ENCODE measurements around the gene CRADD. TPM values are rescaled to one million over a fixed set of nuclear protein-coding genes. Genes with fewer than 3 reads are reported as not detected.
A peak's percentile ranks its signal among the peaks of the same experiment; 100 is the strongest.

The CRADD gene
- total and polyA plus RNA-seq, 2 donors, result 13.9 to 17.1 TPM

DNA sequence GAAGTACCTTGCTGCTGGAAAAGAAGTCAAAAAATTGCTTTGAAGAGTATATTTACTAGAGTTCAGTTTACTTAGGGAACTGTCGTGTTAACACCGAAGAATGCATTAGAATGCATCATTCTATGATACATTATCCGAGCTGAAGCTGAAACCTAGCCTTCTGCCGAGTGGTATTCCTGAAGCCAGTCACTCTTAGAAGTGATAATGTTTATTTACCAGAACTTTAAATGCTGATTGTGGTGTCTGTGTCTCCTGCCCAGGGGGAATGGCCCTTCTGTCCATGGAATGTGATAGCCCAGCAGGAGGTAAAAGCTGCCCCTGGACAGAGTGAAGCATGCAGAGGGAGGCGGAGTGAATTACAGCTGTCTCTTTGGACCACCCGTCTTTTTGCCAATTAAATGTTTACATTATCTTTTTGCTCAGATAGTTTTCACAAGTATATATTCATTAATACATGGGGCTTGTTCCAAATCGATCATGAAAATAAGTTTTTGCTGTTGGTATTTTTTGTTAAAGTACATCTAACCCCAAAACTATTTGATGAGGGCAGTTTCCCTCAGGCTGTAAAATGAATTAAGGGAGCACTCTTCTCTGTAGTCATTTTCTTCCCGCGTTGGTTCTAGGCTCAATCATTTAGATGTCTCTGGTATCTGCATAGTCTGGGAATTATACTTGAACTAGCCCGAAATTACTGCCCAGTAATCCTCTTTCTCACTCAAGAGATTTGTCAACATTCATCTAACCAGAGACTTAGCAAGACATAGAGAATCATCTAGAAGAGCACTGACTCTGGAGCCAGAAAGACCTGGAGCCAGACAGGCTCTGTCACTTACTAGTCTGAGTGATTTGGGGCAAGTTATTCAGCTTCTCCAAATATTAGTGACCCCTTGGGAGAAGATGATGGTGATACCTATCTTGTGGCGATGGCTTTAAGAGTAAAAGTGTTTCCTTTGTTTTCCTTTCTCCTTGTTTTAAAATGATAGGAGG, 147.6 kb downstream of the CRADD start:
- H3K36me3 ChIP-seq (ENCODE audit: control insufficient read depth in 2 of 2, insufficient read depth in 2 of 2, low read length in 1 of 2), result no peaks in the 10 kb centered on the region
- no peaks in the 10 kb centered on the region for H3K27me3 ChIP-seq (ENCODE audit: control insufficient read depth in 2 of 2, insufficient read depth in 1 of 2, low read length in 1 of 2)
- no peaks in the 10 kb centered on the region for H3K9me3 ChIP-seq (ENCODE audit: control insufficient read depth in 2 of 2, insufficient read depth in 1 of 2, low read length in 1 of 2)
- 95% methylated on average over 11 of the region's 11 CpGs for WGBS
- DNase-seq (ENCODE audit: low read depth in 6 of 9, low spot score in 9 of 9), result no peak
- H3K4me1 ChIP-seq (ENCODE audit: control insufficient read depth in 2 of 2, insufficient read depth in 2 of 2, low read length in 2 of 2), result peaks cover 0 to 5% of the 10 kb centered on the region in 2 donors
- H3K4me3 ChIP-seq (ENCODE audit: low read length in 2 of 2), result no peak overlapping the region
- peak overlapping the region in 1 of 2 donors; percentile 13 for H3K27ac ChIP-seq (ENCODE audit: low read depth in 1 of 2, low read length in 1 of 2)

DNA sequence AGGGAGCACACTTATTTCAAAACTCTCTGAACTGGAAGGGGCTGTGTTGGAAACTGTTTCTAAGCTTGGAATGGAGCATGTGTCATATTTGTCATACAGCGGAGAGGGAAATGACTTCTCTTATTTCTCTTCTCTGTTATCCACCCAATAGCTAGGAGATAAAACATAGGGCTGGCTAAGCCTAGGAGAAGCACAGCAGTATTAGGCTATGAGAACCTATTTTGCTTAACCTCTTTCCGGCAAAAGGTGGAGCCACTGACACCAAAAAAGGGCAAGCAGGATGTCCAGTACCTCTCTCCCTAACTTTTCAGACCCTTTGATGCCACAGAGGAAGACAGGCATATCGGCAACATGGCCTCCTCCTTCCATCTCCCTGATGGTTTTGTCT, 148.3 kb downstream of the CRADD start:
- Histone ChIP-seq H3K27ac (ENCODE audit: low read depth in 1 of 2, low read length in 1 of 2) (peak overlapping the region in 1 of 2 donors; percentile 9), H3K27me3 (ENCODE audit: control insufficient read depth in 2 of 2, insufficient read depth in 1 of 2, low read length in 1 of 2) (no peaks in the 10 kb centered on the region), H3K9me3 (ENCODE audit: control insufficient read depth in 2 of 2, insufficient read depth in 1 of 2, low read length in 1 of 2) (no peaks in the 10 kb centered on the region), H3K4me1 (ENCODE audit: control insufficient read depth in 2 of 2, insufficient read depth in 2 of 2, low read length in 2 of 2) (peaks cover 0 to 5% of the 10 kb centered on the region in 2 donors), H3K36me3 (ENCODE audit: control insufficient read depth in 2 of 2, insufficient read depth in 2 of 2, low read length in 1 of 2) (no peaks in the 10 kb centered on the region), H3K4me3 (ENCODE audit: low read length in 2 of 2) (no peak overlapping the region)
- 97% methylated on average over 3 of the region's 3 CpGs for WGBS
- DNase-seq (ENCODE audit: low read depth in 6 of 9, low spot score in 9 of 9), result no peak

DNA sequence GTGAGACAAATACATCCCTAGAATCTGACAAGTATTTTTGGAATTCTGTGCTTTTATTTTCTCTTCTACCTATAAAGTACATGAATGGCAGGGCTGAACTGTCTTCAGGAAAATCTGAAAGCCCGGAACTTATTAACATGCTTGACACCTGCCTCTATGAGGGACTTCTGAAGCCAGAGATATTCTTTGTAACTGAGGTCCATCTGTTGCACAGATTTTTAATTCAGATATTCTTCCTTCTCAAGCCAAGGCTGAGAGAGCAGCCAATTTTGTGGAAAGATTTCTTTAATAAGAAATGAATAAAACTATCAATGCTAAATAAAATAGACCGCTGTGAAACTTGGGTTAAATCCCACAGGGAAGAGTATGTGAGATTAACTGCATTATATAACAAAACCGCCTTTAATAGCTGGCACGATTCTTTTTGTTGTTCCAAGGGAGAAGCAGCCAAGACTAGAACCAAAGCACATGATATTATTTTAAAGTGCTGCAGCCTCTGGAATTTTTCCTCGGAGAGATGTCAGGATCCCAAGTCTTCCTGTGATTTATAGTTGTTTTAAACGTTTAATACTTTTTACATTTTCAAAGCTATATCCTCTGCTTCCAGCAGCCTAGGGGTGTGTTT, 148.9 kb downstream of the CRADD start:
- 94% methylated on average over 6 of the region's 6 CpGs for WGBS
- H3K27me3 ChIP-seq (ENCODE audit: control insufficient read depth in 2 of 2, insufficient read depth in 1 of 2, low read length in 1 of 2), result no peaks in the 10 kb centered on the region
- H3K4me3 ChIP-seq (ENCODE audit: low read length in 2 of 2), result no peak overlapping the region
- H3K4me1 ChIP-seq (ENCODE audit: control insufficient read depth in 2 of 2, insufficient read depth in 2 of 2, low read length in 2 of 2), result peaks cover 0 to 5% of the 10 kb centered on the region in 2 donors
- no peaks in the 10 kb centered on the region for H3K36me3 ChIP-seq (ENCODE audit: control insufficient read depth in 2 of 2, insufficient read depth in 2 of 2, low read length in 1 of 2)
- H3K9me3 ChIP-seq (ENCODE audit: control insufficient read depth in 2 of 2, insufficient read depth in 1 of 2, low read length in 1 of 2), result no peaks in the 10 kb centered on the region
- no peak for DNase-seq (ENCODE audit: low read depth in 6 of 9, low spot score in 9 of 9)
- peak overlapping the region in 1 of 2 donors; percentile 9 for H3K27ac ChIP-seq (ENCODE audit: low read depth in 1 of 2, low read length in 1 of 2)

DNA sequence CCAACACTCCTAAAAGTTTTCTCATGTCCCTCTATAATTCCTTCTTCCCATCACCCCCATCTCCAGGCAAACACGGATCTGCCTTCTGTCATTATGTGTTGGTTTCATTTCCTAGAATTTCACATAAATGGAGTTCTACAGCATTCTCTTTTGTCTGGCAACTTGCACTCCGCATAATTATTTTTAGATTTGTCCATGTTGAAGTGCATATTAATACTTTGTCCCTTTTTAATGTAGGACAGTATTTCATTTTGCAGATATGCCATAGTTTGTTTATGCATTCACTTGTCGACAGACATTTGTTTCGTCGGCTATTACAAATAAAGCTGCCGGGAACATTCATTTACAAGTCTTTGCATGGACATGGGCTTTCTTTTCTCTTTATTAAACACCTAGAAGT, 150.0 kb downstream of the CRADD start:
- Histone ChIP-seq H3K4me1 (ENCODE audit: control insufficient read depth in 2 of 2, insufficient read depth in 2 of 2, low read length in 2 of 2) (peaks cover 0 to 5% of the 10 kb centered on the region in 2 donors), H3K4me3 (ENCODE audit: low read length in 2 of 2) (no peak overlapping the region), H3K27me3 (ENCODE audit: control insufficient read depth in 2 of 2, insufficient read depth in 1 of 2, low read length in 1 of 2) (no peaks in the 10 kb centered on the region), H3K36me3 (ENCODE audit: control insufficient read depth in 2 of 2, insufficient read depth in 2 of 2, low read length in 1 of 2) (no peaks in the 10 kb centered on the region), H3K27ac (ENCODE audit: low read depth in 1 of 2, low read length in 1 of 2) (no peak overlapping the region), H3K9me3 (ENCODE audit: control insufficient read depth in 2 of 2, insufficient read depth in 1 of 2, low read length in 1 of 2) (no peaks in the 10 kb centered on the region)
- DNase-seq (ENCODE audit: low read depth in 6 of 9, low spot score in 9 of 9), result no peak
- WGBS, result 81% methylated on average over 6 of the region's 6 CpGs

DNA sequence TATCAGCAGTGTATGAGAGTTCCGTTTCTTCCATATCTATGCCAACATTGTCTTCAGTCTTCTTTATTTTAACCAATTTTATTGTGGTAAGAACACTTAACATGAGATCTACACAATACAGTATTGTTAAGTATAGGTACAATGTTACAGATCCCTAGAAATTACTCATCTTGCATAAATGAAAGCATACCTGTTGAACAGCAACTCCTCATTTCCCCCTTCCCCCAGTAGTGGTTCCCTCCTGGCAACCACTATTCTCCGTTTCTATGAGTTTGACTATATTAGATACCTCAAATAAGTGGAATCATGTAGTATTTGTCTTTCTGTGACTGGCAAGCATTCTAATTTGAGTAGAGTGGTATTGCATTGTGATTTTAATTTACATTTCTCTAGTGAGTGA, 150.5 kb downstream of the CRADD start:
- WGBS, result 97% methylated on average over 2 of the region's 2 CpGs

DNA sequence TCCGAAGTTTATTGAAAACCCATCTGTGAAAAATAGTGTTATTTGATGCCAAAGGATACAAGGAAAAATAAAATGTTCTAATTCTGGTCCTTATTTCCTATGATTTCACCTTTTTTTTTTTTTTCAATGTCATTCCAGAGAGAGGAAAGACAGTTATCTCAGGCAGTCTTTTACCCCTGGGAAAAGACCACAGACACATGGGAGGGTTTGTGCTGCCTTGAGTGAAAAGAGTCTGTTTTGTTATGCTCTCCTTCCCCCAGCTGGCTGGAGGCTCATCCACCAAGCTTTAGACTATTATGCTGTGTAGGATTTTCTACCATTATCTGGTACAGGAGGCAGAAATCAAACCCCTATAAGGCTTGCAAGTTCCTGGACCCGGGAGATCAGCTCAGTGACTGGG, 151.8 kb downstream of the CRADD start:
- no peak for DNase-seq (ENCODE audit: low read depth in 6 of 9, low spot score in 9 of 9)
- Histone ChIP-seq H3K27ac (ENCODE audit: low read depth in 1 of 2, low read length in 1 of 2) (no peak overlapping the region), H3K4me3 (ENCODE audit: low read length in 2 of 2) (no peak overlapping the region), H3K27me3 (ENCODE audit: control insufficient read depth in 2 of 2, insufficient read depth in 1 of 2, low read length in 1 of 2) (no peaks in the 10 kb centered on the region), H3K9me3 (ENCODE audit: control insufficient read depth in 2 of 2, insufficient read depth in 1 of 2, low read length in 1 of 2) (no peaks in the 10 kb centered on the region), H3K36me3 (ENCODE audit: control insufficient read depth in 2 of 2, insufficient read depth in 2 of 2, low read length in 1 of 2) (no peaks in the 10 kb centered on the region), H3K4me1 (ENCODE audit: control insufficient read depth in 2 of 2, insufficient read depth in 2 of 2, low read length in 2 of 2) (peaks cover 0 to 1% of the 10 kb centered on the region in 2 donors)
- WGBS, result 97% methylated on average over 2 of the region's 2 CpGs

More for the DNA sequence above, 150.5 kb downstream of the CRADD start:
- DNase-seq (ENCODE audit: low read depth in 6 of 9, low spot score in 9 of 9), result no peak
- H3K4me3 ChIP-seq (ENCODE audit: low read length in 2 of 2), result no peak overlapping the region
- no peaks in the 10 kb centered on the region for H3K36me3 ChIP-seq (ENCODE audit: control insufficient read depth in 2 of 2, insufficient read depth in 2 of 2, low read length in 1 of 2)
- no peaks in the 10 kb centered on the region for H3K9me3 ChIP-seq (ENCODE audit: control insufficient read depth in 2 of 2, insufficient read depth in 1 of 2, low read length in 1 of 2)
- no peaks in the 10 kb centered on the region for H3K27me3 ChIP-seq (ENCODE audit: control insufficient read depth in 2 of 2, insufficient read depth in 1 of 2, low read length in 1 of 2)
- no peak overlapping the region for H3K27ac ChIP-seq (ENCODE audit: low read depth in 1 of 2, low read length in 1 of 2)
- H3K4me1 ChIP-seq (ENCODE audit: control insufficient read depth in 2 of 2, insufficient read depth in 2 of 2, low read length in 2 of 2), result peaks cover 0 to 5% of the 10 kb centered on the region in 2 donors

DNA sequence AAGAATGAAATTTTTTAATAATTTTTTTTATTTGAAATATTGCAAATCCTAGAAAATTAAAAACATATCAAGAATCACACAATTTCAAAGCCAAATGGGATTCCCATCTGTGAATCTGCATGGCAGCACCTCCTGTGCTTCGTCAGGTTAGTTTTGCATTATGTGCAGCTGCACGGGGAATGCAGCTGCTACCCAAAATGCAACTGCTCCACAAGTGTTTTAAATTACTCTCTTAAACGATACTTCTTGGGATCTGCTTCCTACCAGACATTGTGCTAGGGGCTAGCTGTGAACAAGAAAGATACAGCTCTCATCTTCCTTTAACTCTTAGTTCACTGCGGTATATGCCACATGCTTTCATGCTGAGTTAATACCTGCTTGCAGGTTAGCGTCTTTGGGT, 154.2 kb downstream of the CRADD start:
- DNase-seq (ENCODE audit: low read depth in 6 of 9, low spot score in 9 of 9), result no peak
- no peak overlapping the region for H3K4me3 ChIP-seq (ENCODE audit: low read length in 2 of 2)
- no peaks in the 10 kb centered on the region for H3K4me1 ChIP-seq (ENCODE audit: control insufficient read depth in 2 of 2, insufficient read depth in 2 of 2, low read length in 2 of 2)
- no peaks in the 10 kb centered on the region for H3K9me3 ChIP-seq (ENCODE audit: control insufficient read depth in 2 of 2, insufficient read depth in 1 of 2, low read length in 1 of 2)
- no peak overlapping the region for H3K27ac ChIP-seq (ENCODE audit: low read depth in 1 of 2, low read length in 1 of 2)
- no peaks in the 10 kb centered on the region for H3K27me3 ChIP-seq (ENCODE audit: control insufficient read depth in 2 of 2, insufficient read depth in 1 of 2, low read length in 1 of 2)
- no peaks in the 10 kb centered on the region for H3K36me3 ChIP-seq (ENCODE audit: control insufficient read depth in 2 of 2, insufficient read depth in 2 of 2, low read length in 1 of 2)
- WGBS, result 94% methylated on average over 5 of the region's 5 CpGs

DNA sequence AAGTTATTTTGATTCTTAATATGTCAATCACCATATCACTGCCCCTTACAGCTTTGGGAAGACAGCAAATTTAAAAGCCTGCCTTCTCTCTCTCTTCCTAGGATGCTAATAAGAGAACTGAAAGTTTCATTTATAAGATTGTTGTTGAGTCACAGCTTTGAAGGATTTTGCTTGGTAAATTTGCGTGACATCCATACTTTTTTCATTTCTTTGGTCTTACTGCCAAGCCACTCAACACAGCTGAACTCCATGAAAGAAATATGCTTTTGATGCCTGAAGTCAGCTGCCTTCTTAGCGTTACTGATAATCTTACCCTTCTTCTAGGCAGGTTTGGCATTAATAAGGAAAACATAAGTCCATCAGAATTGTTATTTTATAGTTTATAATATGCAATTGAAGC, 155.0 kb downstream of the CRADD start:
- H3K9me3 ChIP-seq (ENCODE audit: control insufficient read depth in 2 of 2, insufficient read depth in 1 of 2, low read length in 1 of 2), result no peaks in the 10 kb centered on the region
- no peaks in the 10 kb centered on the region for H3K27me3 ChIP-seq (ENCODE audit: control insufficient read depth in 2 of 2, insufficient read depth in 1 of 2, low read length in 1 of 2)
- H3K36me3 ChIP-seq (ENCODE audit: control insufficient read depth in 2 of 2, insufficient read depth in 2 of 2, low read length in 1 of 2), result no peaks in the 10 kb centered on the region
- no peak for DNase-seq (ENCODE audit: low read depth in 6 of 9, low spot score in 9 of 9)
- 94% methylated on average over 2 of the region's 2 CpGs for WGBS
- H3K4me3 ChIP-seq (ENCODE audit: low read length in 2 of 2), result no peak overlapping the region
- H3K27ac ChIP-seq (ENCODE audit: low read depth in 1 of 2, low read length in 1 of 2), result no peak overlapping the region
- no peaks in the 10 kb centered on the region for H3K4me1 ChIP-seq (ENCODE audit: control insufficient read depth in 2 of 2, insufficient read depth in 2 of 2, low read length in 2 of 2)

DNA sequence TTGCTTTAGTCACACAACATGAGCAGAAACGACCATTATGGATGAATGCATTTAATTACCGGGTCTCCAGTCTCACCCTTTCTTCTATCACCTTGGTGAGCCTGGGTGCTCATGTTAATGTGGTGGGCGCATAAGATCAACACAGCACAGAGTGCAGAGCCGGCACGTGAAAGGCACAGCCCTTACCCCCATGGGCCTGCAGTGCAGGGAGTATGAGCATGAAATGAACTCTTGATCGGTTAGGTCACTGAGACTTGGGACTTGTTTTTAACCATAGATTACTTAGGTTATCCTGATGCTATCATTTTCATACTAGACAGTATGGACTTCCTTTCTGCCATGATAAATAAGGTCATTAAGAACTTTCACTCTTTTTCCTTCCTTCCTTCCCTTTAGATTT, 156.8 kb downstream of the CRADD start:
- no peaks in the 10 kb centered on the region for H3K27me3 ChIP-seq (ENCODE audit: control insufficient read depth in 2 of 2, insufficient read depth in 1 of 2, low read length in 1 of 2)
- H3K4me1 ChIP-seq (ENCODE audit: control insufficient read depth in 2 of 2, insufficient read depth in 2 of 2, low read length in 2 of 2), result no peaks in the 10 kb centered on the region
- DNase-seq (ENCODE audit: low read depth in 6 of 9, low spot score in 9 of 9), result no peak
- WGBS, result 97% methylated on average over 6 of the region's 6 CpGs
- no peak overlapping the region for H3K4me3 ChIP-seq (ENCODE audit: low read length in 2 of 2)
- no peaks in the 10 kb centered on the region for H3K9me3 ChIP-seq (ENCODE audit: control insufficient read depth in 2 of 2, insufficient read depth in 1 of 2, low read length in 1 of 2)
- H3K27ac ChIP-seq (ENCODE audit: low read depth in 1 of 2, low read length in 1 of 2), result no peak overlapping the region
- no peaks in the 10 kb centered on the region for H3K36me3 ChIP-seq (ENCODE audit: control insufficient read depth in 2 of 2, insufficient read depth in 2 of 2, low read length in 1 of 2)

Measured in thymus (tissue), 11 donors.